Measurements from ENCODE around the gene OR5AU1. TPM values are rescaled to one million over a fixed set of nuclear protein-coding genes. Genes with fewer than 3 reads are reported as not detected.

Gene OR5AU1
- total and polyA plus RNA-seq, 2 experiments from 2014 or later: not detected

DNA sequence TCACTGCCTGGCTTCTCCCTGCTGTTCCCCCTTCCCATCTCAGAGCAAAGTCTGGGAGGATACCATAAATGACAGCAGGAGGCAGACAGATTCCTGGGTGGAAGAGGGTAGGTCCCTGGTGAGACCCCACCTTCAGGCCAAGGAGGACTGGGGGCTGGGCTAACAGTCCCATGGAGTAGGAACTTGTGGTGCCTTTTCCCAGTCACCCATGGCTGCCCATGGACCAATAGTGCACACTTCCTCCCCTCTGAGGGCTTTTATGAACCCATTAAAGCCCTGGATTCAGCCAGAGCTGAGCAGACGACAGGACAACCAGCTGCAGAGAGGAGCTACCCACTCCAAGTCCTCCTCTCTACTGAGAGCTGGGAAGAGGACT is 36.6 kb upstream of the OR5AU1 start:
- Histone ChIP-seq H3K9ac (no peak overlapping the region), H2AFZ (peak overlapping the region; percentile 95), H3K4me3 (peak overlapping the region; percentile 68), H3K79me2 (ENCODE audit: insufficient read depth) (no peaks in the 10 kb centered on the region), H3F3A (ENCODE audit: insufficient read depth) (peaks cover 20% of the 10 kb centered on the region), H3K4me2 (ENCODE audit: unreplicated experiment) (peak overlapping the region; percentile 87), H4K20me1 (ENCODE audit: insufficient read depth) (no peaks in the 10 kb centered on the region), H3K27ac (no peak overlapping the region), H3K27me3 (replicated peaks; ENCODE audit: insufficient read depth) (no peaks in the 10 kb centered on the region), H3K9me2 (ENCODE audit: insufficient read depth) (no peaks in the 10 kb centered on the region), H3K9me3 (ENCODE audit: low read depth) (no peaks in the 10 kb centered on the region), H3K36me3 (ENCODE audit: low read depth) (no peaks in the 10 kb centered on the region), H3K4me1 (ENCODE audit: insufficient read depth) (0 out of 2 replicates have a peak, but pooled peaks cover 3% of the 10 kb centered on the region)
- TF ChIP-seq EZH2phosphoT487 (IDR thresholded peaks at IDR 0.05; ENCODE audit: insufficient read depth, low read depth) (no peak), EZH2 (IDR thresholded peaks at IDR 0.05; ENCODE audit: insufficient read depth, poor library complexity, severe bottlenecking) (no peak)
- in situ Hi-C loops (cut with MboI): no loop called here
- 10% methylated on average over 1 of the region's 1 CpG for WGBS, 2 experiments (ENCODE audit: low coverage in 1 of 2, low lambda C conversion rate in 2 of 2, missing lambda C conversion rate in 2 of 2)
- DNase-seq: no peak

- 0 to 1% methylated on average over 13 to 18 of the region's 19 CpGs for WGBS, 2 experiments (ENCODE audit: low coverage in 1 of 2, low lambda C conversion rate in 2 of 2, missing lambda C conversion rate in 2 of 2)
- H3K9me2 ChIP-seq (ENCODE audit: insufficient read depth): no peaks in the 10 kb centered on the region
- 0 out of 2 replicates have a peak, but pooled peaks cover 3% of the 10 kb centered on the region for H3K4me1 ChIP-seq (ENCODE audit: insufficient read depth)
- no peak overlapping the region for H3K9ac ChIP-seq
- peak overlapping the region; percentile 68 for H3K4me3 ChIP-seq
- H3K9me3 ChIP-seq (ENCODE audit: low read depth): no peaks in the 10 kb centered on the region
- H4K20me1 ChIP-seq (ENCODE audit: insufficient read depth): no peaks in the 10 kb centered on the region
- H2AFZ ChIP-seq: peak overlapping the region; percentile 95
- in situ Hi-C loops (cut with MboI): no loop called here
- no peak overlapping the region for H3K27ac ChIP-seq
- H3K4me2 ChIP-seq (ENCODE audit: unreplicated experiment): peak overlapping the region; percentile 87
- H3F3A ChIP-seq (ENCODE audit: insufficient read depth): peaks cover 15% of the 10 kb centered on the region
- DNase-seq: peak; percentile 75
- no peaks in the 10 kb centered on the region for H3K79me2 ChIP-seq (ENCODE audit: insufficient read depth)
- H3K36me3 ChIP-seq (ENCODE audit: low read depth): no peaks in the 10 kb centered on the region
- H3K27me3 ChIP-seq (replicated peaks; ENCODE audit: insufficient read depth): no peaks in the 10 kb centered on the region
- TF ChIP-seq EZH2phosphoT487 (IDR thresholded peaks at IDR 0.05; ENCODE audit: insufficient read depth, low read depth) (no peak), EZH2 (IDR thresholded peaks at IDR 0.05; ENCODE audit: insufficient read depth, poor library complexity, severe bottlenecking) (no peak)
These were observed 36.1 kb upstream of the OR5AU1 start for GRCh38 chr14:21191809-21192446.

GRCh38 chr14:21191261-21191808 is 35.5 kb upstream of the OR5AU1 start:
- in situ Hi-C loops (cut with MboI): no loop called here
- Histone ChIP-seq H3K36me3 (ENCODE audit: low read depth) (no peaks in the 10 kb centered on the region), H3K9me3 (ENCODE audit: low read depth) (no peaks in the 10 kb centered on the region), H3K27ac (no peak overlapping the region), H3K27me3 (replicated peaks; ENCODE audit: insufficient read depth) (no peaks in the 10 kb centered on the region), H3K4me2 (ENCODE audit: unreplicated experiment) (peak overlapping the region; percentile 87), H4K20me1 (ENCODE audit: insufficient read depth) (no peaks in the 10 kb centered on the region), H3K4me1 (ENCODE audit: insufficient read depth) (0 out of 2 replicates have a peak, but pooled peaks cover 3% of the 10 kb centered on the region), H3K9me2 (ENCODE audit: insufficient read depth) (no peaks in the 10 kb centered on the region), H3F3A (ENCODE audit: insufficient read depth) (peaks cover 12% of the 10 kb centered on the region; the same call in 1 of the 2 replicates), H2AFZ (peak overlapping the region; percentile 95), H3K79me2 (ENCODE audit: insufficient read depth) (no peaks in the 10 kb centered on the region), H3K4me3 (peak overlapping the region; percentile 68; the same call in 1 of the 2 replicates), H3K9ac (no peak overlapping the region)
- 85 to 88% methylated on average over 7 of the region's 7 CpGs for WGBS, 2 experiments (ENCODE audit: low coverage in 1 of 2, low lambda C conversion rate in 2 of 2, missing lambda C conversion rate in 2 of 2)
- no peak for TF ChIP-seq EZH2 (IDR thresholded peaks at IDR 0.05; ENCODE audit: insufficient read depth, poor library complexity, severe bottlenecking)
- TF ChIP-seq EZH2phosphoT487 (IDR thresholded peaks at IDR 0.05; ENCODE audit: insufficient read depth, low read depth): no peak
- no peak for DNase-seq

DNA sequence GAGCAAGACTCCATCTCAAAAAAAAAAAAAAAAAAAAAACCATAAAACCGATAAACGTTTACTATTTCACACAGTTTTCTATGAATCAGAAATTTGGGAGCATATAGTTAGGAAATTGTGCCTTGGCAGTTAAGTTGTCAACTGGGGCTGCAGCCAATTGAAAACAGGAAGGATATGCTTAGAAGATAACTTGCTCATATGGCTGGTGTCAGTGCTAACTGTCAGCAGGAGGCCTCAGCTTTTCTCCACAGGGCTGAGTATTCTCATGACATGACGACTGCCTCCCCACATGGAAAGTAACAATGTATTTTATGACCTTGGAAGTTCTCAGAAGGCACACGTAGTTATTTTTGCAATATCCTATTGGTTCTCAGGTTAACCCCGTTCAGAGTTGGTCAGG is 29.6 kb upstream of the OR5AU1 start:
- Histone ChIP-seq H4K20me1 (ENCODE audit: insufficient read depth) (no peaks in the 10 kb centered on the region), H3K9me3 (ENCODE audit: low read depth) (no peaks in the 10 kb centered on the region), H3K9ac (no peak overlapping the region), H3K36me3 (ENCODE audit: low read depth) (no peaks in the 10 kb centered on the region), H3K4me3 (no peak overlapping the region), H3K9me2 (ENCODE audit: insufficient read depth) (no peaks in the 10 kb centered on the region), H3K4me1 (ENCODE audit: insufficient read depth) (peaks cover 3% of the 10 kb centered on the region; the same call in 1 of the 2 replicates), H3F3A (ENCODE audit: insufficient read depth) (no peaks in the 10 kb centered on the region), H3K27ac (no peak overlapping the region), H3K4me2 (ENCODE audit: unreplicated experiment) (no peak overlapping the region), H3K27me3 (replicated peaks; ENCODE audit: insufficient read depth) (peaks cover 10% of the 10 kb centered on the region), H3K79me2 (ENCODE audit: insufficient read depth) (no peaks in the 10 kb centered on the region), H2AFZ (no peak overlapping the region)
- TF ChIP-seq EZH2phosphoT487 (IDR thresholded peaks at IDR 0.05; ENCODE audit: insufficient read depth, low read depth) (no peak), EZH2 (IDR thresholded peaks at IDR 0.05; ENCODE audit: insufficient read depth, poor library complexity, severe bottlenecking) (no peak)
- 1 to 2% methylated on average over 5 of the region's 5 CpGs for WGBS, 2 experiments (ENCODE audit: low coverage in 1 of 2, low lambda C conversion rate in 2 of 2, missing lambda C conversion rate in 2 of 2)
- peak; percentile 17 for DNase-seq
- in situ Hi-C loops (cut with MboI): no loop called here

All from GM23248 (cell line).